SK-N-SH treated with all-trans-retinoic acid at 6 μM for 48 hours (cell line): ENCODE results near the gene MAPRE2.

Source experiments
- CSDC2 ChIP-seq: fragments of 250-450 bp; sonication (Bioruptor Pico); IDR thresholded peaks from 2 replicates; pipeline ENCODE4 v1.5.0; 2020; ENCODE audit warnings: mild to moderate bottlenecking, moderate library complexity
- OSR1 ChIP-seq: fragments of 250-450 bp; sonication (Bioruptor Pico); IDR thresholded peaks from 2 replicates; pipeline ENCODE4 v1.8.0; 2022; ENCODE audit warnings: moderate library complexity, mild to moderate bottlenecking, inconsistent platforms
- RARB ChIP-seq: fragments of 250-450 bp; sonication (Bioruptor Pico); IDR thresholded peaks from 2 replicates; pipeline ENCODE4 v1.8.0; 2021; ENCODE audit warnings: mild to moderate bottlenecking, moderate library complexity
- TCF4 ChIP-seq: fragments of 250-450 bp; sonication (Bioruptor Pico); IDR thresholded peaks from 2 replicates; pipeline ENCODE4 v1.8.0; 2021; ENCODE audit warnings: mild to moderate bottlenecking, moderate library complexity, borderline replicate concordance
- ZC3H10 ChIP-seq: fragments of 250-450 bp; sonication (Bioruptor Pico); IDR thresholded peaks from 2 replicates; pipeline ENCODE4 v1.5.1; 2021; ENCODE audit warnings: mild to moderate bottlenecking, moderate library complexity
- ZFP3 ChIP-seq: fragments of 250-450 bp; sonication (Bioruptor Pico); IDR thresholded peaks from 2 replicates; pipeline ENCODE4 v1.5.0; 2020; ENCODE audit warnings: mild to moderate bottlenecking, moderate library complexity
- ZFP30 ChIP-seq: fragments of 450-650 bp; formaldehyde crosslinking; IDR thresholded peaks from 2 replicates; pipeline ENCODE4 v1.5.0; 2022; ENCODE audit warnings: mild to moderate bottlenecking, moderate library complexity
- ZNF565 ChIP-seq: fragments of 450-650 bp; formaldehyde crosslinking; conservative IDR thresholded peaks from 2 replicates; pipeline ENCODE4 v1.5.0; 2020; ENCODE audit warnings: low read depth, mild to moderate bottlenecking, moderate library complexity
- ZNF8 ChIP-seq: fragments of 450-650 bp; formaldehyde crosslinking; IDR thresholded peaks from 2 replicates; pipeline ENCODE4 v1.5.0; 2020; ENCODE audit warnings: mild to moderate bottlenecking, moderate library complexity
- TF ChIP-seq, protein P1 (sequence below): fragments of 250-450 bp; sonication (Bioruptor Pico); IDR thresholded peaks from 2 replicates; pipeline ENCODE4 v1.8.0; 2021; ENCODE audit warnings: low read depth, mild to moderate bottlenecking, moderate library complexity, borderline replicate concordance
- TF ChIP-seq, protein P2 (sequence below): fragments of 250-450 bp; sonication (Bioruptor Pico); IDR thresholded peaks from 2 replicates; pipeline ENCODE4 v1.5.0; 2020; ENCODE audit warnings: mild to moderate bottlenecking, moderate library complexity
- TF ChIP-seq, protein P3 (sequence below): fragments of 250-450 bp; sonication (Bioruptor Pico); IDR thresholded peaks from 2 replicates; pipeline ENCODE4 v1.8.0; 2020; ENCODE audit warnings: mild to moderate bottlenecking, moderate library complexity, borderline replicate concordance
- TF ChIP-seq, protein P4 (sequence below): fragments of 250-450 bp; sonication (Bioruptor Pico); IDR thresholded peaks from 2 replicates; pipeline ENCODE4 v1.5.1; 2020; ENCODE audit warnings: low read depth, mild to moderate bottlenecking, moderate library complexity

DNA sequence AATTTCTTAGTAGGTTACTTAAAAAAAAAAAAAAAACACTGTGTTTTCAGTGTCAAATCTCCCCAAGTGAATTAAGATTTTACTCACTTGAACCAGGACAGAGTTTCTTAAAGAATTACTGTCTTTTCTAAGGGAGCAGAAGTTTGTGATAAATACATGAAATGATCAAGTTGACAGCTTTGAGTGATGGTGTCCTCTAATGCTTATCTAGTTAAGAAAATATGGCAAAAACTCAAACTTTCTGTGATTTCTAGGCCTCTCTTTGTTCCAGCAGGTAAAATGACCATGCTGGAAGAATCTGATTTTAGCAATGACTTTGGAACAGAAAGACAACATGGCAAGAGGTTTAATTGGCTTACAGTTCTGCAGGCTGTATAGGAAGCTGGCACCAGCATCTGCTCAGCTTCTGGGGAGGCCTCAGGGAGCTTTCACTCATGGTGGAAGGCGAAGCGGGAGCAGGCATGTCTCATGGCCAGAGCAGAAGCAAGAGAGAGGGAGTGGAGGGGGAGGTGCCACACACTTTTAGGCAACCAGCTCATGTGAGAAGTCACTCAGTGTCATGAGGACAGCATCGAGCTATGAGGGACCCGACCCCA, 6.6 kb downstream of the MAPRE2 start:
- no peak for TF ChIP-seq RARB
- TF ChIP-seq, protein P1, sequence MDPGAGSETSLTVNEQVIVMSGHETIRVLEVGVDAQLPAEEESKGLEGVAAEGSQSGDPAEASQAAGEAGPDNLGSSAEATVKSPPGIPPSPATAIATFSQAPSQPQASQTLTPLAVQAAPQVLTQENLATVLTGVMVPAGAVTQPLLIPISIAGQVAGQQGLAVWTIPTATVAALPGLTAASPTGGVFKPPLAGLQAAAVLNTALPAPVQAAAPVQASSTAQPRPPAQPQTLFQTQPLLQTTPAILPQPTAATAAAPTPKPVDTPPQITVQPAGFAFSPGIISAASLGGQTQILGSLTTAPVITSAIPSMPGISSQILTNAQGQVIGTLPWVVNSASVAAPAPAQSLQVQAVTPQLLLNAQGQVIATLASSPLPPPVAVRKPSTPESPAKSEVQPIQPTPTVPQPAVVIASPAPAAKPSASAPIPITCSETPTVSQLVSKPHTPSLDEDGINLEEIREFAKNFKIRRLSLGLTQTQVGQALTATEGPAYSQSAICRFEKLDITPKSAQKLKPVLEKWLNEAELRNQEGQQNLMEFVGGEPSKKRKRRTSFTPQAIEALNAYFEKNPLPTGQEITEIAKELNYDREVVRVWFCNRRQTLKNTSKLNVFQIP: no peak
- TF ChIP-seq, protein P2, sequence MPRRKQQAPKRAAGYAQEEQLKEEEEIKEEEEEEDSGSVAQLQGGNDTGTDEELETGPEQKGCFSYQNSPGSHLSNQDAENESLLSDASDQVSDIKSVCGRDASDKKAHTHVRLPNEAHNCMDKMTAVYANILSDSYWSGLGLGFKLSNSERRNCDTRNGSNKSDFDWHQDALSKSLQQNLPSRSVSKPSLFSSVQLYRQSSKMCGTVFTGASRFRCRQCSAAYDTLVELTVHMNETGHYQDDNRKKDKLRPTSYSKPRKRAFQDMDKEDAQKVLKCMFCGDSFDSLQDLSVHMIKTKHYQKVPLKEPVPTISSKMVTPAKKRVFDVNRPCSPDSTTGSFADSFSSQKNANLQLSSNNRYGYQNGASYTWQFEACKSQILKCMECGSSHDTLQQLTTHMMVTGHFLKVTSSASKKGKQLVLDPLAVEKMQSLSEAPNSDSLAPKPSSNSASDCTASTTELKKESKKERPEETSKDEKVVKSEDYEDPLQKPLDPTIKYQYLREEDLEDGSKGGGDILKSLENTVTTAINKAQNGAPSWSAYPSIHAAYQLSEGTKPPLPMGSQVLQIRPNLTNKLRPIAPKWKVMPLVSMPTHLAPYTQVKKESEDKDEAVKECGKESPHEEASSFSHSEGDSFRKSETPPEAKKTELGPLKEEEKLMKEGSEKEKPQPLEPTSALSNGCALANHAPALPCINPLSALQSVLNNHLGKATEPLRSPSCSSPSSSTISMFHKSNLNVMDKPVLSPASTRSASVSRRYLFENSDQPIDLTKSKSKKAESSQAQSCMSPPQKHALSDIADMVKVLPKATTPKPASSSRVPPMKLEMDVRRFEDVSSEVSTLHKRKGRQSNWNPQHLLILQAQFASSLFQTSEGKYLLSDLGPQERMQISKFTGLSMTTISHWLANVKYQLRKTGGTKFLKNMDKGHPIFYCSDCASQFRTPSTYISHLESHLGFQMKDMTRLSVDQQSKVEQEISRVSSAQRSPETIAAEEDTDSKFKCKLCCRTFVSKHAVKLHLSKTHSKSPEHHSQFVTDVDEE (CRISPR knock-in tag): no peak
- TF ChIP-seq ZFP30 (CRISPR knock-in tag): no peak
- TF ChIP-seq, protein P3, sequence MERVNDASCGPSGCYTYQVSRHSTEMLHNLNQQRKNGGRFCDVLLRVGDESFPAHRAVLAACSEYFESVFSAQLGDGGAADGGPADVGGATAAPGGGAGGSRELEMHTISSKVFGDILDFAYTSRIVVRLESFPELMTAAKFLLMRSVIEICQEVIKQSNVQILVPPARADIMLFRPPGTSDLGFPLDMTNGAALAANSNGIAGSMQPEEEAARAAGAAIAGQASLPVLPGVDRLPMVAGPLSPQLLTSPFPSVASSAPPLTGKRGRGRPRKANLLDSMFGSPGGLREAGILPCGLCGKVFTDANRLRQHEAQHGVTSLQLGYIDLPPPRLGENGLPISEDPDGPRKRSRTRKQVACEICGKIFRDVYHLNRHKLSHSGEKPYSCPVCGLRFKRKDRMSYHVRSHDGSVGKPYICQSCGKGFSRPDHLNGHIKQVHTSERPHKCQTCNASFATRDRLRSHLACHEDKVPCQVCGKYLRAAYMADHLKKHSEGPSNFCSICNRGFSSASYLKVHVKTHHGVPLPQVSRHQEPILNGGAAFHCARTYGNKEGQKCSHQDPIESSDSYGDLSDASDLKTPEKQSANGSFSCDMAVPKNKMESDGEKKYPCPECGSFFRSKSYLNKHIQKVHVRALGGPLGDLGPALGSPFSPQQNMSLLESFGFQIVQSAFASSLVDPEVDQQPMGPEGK (CRISPR knock-in tag): no peak
- TF ChIP-seq, protein P4, sequence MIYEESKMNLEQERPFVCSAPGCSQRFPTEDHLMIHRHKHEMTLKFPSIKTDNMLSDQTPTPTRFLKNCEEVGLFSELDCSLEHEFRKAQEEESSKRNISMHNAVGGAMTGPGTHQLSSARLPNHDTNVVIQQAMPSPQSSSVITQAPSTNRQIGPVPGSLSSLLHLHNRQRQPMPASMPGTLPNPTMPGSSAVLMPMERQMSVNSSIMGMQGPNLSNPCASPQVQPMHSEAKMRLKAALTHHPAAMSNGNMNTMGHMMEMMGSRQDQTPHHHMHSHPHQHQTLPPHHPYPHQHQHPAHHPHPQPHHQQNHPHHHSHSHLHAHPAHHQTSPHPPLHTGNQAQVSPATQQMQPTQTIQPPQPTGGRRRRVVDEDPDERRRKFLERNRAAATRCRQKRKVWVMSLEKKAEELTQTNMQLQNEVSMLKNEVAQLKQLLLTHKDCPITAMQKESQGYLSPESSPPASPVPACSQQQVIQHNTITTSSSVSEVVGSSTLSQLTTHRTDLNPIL: no peak
- no peak for TF ChIP-seq ZNF8
- TF ChIP-seq OSR1 (CRISPR knock-in tag): no peak
- TF ChIP-seq ZNF565 (CRISPR knock-in tag): no peak
- no peak for TF ChIP-seq ZFP3 (CRISPR knock-in tag)
- TF ChIP-seq ZC3H10 (CRISPR knock-in tag): no peak
- no peak for TF ChIP-seq TCF4
- TF ChIP-seq CSDC2: no peak
